ENCODE results near the gene RNF212.
"Not testable (repeated sequence)": the region's sequence is repeated elsewhere in the genome, so short reads cannot be mapped to it uniquely, and the experiment has no call there.

Gene RNF212

GRCh38 chr4:1137063-1137776 lies 23.9 kb upstream of the RNF212 start:
- in situ Hi-C loops (cut with MboI; ENCODE audit: low pct_unique_long_range_greater_than_20kb, low sequenced_read_pairs, unreplicated experiment) = loop anchor here (10.0 kb wide), 2 partner anchors 118 to 218 kb away; no protein-coding TSS in a partner anchor
- DNase-seq (ENCODE audit: low spot score) = no peak
- no peak for TF ChIP-seq CTCF (IDR thresholded peaks at IDR 0.05; ENCODE audit: extremely low read depth, insufficient read depth, missing control alignments)

GRCh38 chr4:1136048-1136447 lies 22.7 kb upstream of the RNF212 start:
- no peak for TF ChIP-seq CTCF (IDR thresholded peaks at IDR 0.05; ENCODE audit: extremely low read depth, insufficient read depth, missing control alignments)
- in situ Hi-C loops (cut with MboI; ENCODE audit: low pct_unique_long_range_greater_than_20kb, low sequenced_read_pairs, unreplicated experiment) = loop anchor here (10.0 kb wide), 2 partner anchors 119 to 219 kb away; no protein-coding TSS in a partner anchor
- DNase-seq (ENCODE audit: low spot score) = no peak

- no peak for DNase-seq (ENCODE audit: low spot score)
- in situ Hi-C loops (cut with MboI; ENCODE audit: low pct_unique_long_range_greater_than_20kb, low sequenced_read_pairs, unreplicated experiment) = loop anchor here (10.0 kb wide), 2 partner anchors 122 to 222 kb away; no protein-coding TSS in a partner anchor
- no peak for TF ChIP-seq CTCF (IDR thresholded peaks at IDR 0.05; ENCODE audit: extremely low read depth, insufficient read depth, missing control alignments)
These were observed 19.7 kb upstream of the RNF212 start for GRCh38 chr4:1133033-1133432.

GRCh38 chr4:1130316-1131186 lies 17.2 kb upstream of the RNF212 start:
- DNase-seq (ENCODE audit: low spot score) = peak; percentile 73
- in situ Hi-C loops (cut with MboI; ENCODE audit: low pct_unique_long_range_greater_than_20kb, low sequenced_read_pairs, unreplicated experiment) = loop anchor here (10.0 kb wide), 2 partner anchors 124 to 224 kb away; no protein-coding TSS in a partner anchor
- TF ChIP-seq CTCF (IDR thresholded peaks at IDR 0.05; ENCODE audit: extremely low read depth, insufficient read depth, missing control alignments) = peak; percentile 100

- in situ Hi-C loops (cut with MboI; ENCODE audit: low pct_unique_long_range_greater_than_20kb, low sequenced_read_pairs, unreplicated experiment) = no loop called here
- TF ChIP-seq CTCF (IDR thresholded peaks at IDR 0.05; ENCODE audit: extremely low read depth, insufficient read depth, missing control alignments) = no peak
- no peak for DNase-seq (ENCODE audit: low spot score)
These were observed 13.1 kb upstream of the RNF212 start for GRCh38 chr4:1126506-1126905.

GRCh38 chr4:1125466-1125865 lies 12.1 kb upstream of the RNF212 start:
- in situ Hi-C loops (cut with MboI; ENCODE audit: low pct_unique_long_range_greater_than_20kb, low sequenced_read_pairs, unreplicated experiment); DNase-seq (ENCODE audit: low spot score): not testable (repeated sequence)

- no peak for DNase-seq (ENCODE audit: low spot score)
- in situ Hi-C loops (cut with MboI; ENCODE audit: low pct_unique_long_range_greater_than_20kb, low sequenced_read_pairs, unreplicated experiment) = no loop called here
- no peak for TF ChIP-seq CTCF (IDR thresholded peaks at IDR 0.05; ENCODE audit: extremely low read depth, insufficient read depth, missing control alignments)
These were observed 11.5 kb upstream of the RNF212 start for GRCh38 chr4:1124818-1125217.
